Thyroid gland (tissue), 4 donors: ENCODE measurements around the gene HAUS1.

Source experiments
- CTCF ChIP-seq, 6 experiments: fragments of 200-600 bp in 3 of 6; fragments of 450-650 bp in 3 of 6; sonication (generic) in 3 of 6; IDR thresholded peaks; one replicate each; pipeline ENCODE4 v1.5.1; 2016 to 2019; ENCODE audit warnings: antibody characterized with exemption in 6 of 6, mild to moderate bottlenecking in 2 of 6, inconsistent platforms in 1 of 6, moderate library complexity in 1 of 6
- POLR2A ChIP-seq, 2 donors: fragments of 450-650 bp; IDR thresholded peaks; one replicate each; pipeline ENCODE4 v1.6.1; 2017; ENCODE audit warnings: antibody characterized with exemption in 2 of 2, mild to moderate bottlenecking in 2 of 2, moderate library complexity in 1 of 2

GRCh38 chr18:46061796-46062195 is 42.4 kb upstream of the HAUS1 start:
- no peak for TF ChIP-seq CTCF (IDR thresholded peaks at IDR 0.05)
- no peak for TF ChIP-seq POLR2A (IDR thresholded peaks at IDR 0.05)
